CD4-positive, alpha-beta T cell treated with Interleukin-6 for 4 hours (primary cell): ENCODE results near the gene TATDN3.
"Not testable (repeated sequence)": the region's sequence is repeated elsewhere in the genome, so short reads cannot be mapped to it uniquely, and the experiment has no call there.

ENCODE experiments used
- DNase-seq: peaks from one replicate; pipeline ENCODE4 v3.0.0-alpha.2; 2020; ENCODE audit warnings: mixed read lengths

TATDN3 gene, protein sequence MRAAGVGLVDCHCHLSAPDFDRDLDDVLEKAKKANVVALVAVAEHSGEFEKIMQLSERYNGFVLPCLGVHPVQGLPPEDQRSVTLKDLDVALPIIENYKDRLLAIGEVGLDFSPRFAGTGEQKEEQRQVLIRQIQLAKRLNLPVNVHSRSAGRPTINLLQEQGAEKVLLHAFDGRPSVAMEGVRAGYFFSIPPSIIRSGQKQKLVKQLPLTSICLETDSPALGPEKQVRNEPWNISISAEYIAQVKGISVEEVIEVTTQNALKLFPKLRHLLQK

DNA sequence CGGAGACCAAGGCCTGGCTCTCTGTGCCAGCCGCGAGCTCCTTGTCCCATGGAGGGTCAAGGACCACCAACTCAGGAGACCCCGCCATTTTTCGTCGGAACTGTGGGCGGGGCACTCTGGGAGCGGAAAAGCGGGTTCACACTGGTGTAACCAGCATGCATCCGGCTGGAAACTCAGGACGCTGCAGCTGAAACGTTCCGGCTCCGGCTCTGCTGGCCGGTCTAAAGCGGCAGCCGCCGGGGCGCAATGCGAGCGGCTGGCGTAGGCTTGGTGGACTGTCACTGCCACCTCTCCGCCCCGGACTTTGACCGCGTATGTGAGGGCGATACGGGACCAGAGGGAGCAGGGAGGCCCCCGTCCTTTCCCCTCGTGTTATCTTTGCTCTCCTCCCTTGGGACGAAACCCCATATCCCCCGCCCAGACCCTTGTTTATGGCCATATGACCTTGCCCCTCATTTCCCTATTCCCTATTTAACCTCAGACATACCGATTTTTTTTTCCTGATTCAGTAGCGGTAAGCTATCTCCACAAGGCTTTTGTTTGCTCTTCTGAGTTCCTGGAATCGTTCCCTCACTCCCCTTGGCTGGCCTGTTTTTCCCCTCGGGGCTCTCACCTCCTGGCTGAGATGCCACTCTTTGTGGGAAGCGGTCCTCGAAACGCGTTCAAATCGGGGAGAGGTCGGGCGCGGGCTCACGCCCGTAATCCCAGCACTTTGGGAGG is at the start of gene TATDN3, which contains the start of gene NSL1:
TATDN3 (plus strand) TSS at position 219 of the 720 bp plus-strand sequence; CDS start at position 247, 28 bp downstream.
NSL1 (minus strand) TSS at position 102 of the 720 bp plus-strand sequence; CDS start at position 88, 14 bp downstream.
- DNase-seq, result peak; percentile 91

DNA sequence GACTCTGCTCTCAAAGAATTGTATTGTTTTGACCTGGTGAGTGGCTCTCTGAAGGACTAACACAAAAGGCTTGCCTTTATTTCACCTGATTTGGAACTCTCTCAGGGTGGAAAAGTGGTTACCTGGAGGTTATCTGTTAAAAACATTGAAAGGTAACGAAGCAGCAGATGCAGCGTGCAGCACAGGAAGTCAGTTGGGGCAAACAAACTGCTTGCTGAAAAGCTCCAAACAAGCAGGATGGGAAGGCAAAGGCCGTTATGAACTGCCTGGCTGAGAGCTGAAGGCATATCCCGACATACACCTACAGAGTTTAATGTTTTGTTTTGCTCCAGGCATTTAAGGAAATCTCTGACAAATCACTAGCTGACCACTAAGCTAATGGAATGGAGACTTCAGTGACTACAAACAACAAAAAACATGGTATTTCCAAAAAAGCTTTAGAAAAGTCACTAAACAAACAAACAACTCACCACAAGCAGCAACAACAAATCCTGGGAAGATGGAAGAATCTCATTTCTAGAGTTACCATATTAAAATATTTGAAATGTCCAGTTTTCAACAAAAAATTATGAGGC is 47.7 kb upstream of the TATDN3 start:
- peak; percentile 41 for DNase-seq

DNA sequence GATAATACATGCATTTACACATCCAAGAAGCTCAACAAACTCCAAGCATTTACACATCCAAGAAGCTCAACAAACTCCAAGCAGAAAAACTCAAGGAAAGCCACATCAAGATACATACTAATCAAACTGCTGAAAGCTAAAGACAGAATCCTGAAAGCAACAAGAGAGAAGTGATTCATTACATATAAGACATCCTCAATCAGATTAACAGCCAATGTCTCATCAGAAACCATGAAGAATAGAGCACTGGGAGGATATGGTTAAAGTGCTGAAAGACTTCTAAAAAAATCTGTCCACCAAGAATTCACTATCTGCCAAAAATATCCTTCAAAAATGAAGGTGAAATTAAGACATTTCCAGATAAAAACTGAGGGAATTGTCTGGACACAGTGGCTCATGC is 46.4 kb upstream of the TATDN3 start:
- no peak for DNase-seq

- no peak for DNase-seq
These were observed 45.1 kb upstream of the TATDN3 start for GRCh38 chr1:212746546-212746945.

GRCh38 chr1:212749821-212750535 is 41.7 kb upstream of the TATDN3 start:
- no peak for DNase-seq

DNA sequence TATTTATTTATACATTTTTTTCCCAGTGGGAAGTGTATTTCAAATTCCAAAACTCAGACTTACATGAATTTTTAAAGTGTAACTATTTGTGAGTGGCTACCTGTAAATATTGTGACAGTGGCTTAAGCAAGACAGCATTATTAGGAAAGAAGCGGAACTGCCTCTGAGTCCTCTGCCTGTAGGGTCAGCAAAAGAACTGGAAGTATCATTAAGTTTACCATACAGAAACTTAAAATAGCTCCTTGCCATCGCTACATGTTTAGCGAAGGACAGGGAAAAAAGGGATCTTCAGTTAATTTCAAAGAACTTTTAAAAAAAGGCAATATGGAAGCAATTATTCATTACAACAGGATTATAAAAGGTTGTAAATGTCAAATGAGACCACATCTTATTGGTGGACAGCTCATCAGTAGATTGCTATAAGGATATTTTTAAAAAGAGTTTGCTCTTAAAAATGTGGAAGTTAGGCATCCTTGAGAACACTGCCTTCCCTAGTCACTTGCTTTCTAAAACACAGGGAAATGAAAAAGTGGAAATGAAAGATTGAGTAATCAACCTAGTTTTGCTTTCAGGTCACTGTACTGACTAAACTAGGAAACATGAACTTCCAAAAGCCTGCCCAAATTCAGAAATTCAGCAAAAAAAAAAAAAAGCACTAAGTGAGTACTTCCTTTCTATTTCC is 39.3 kb upstream of the TATDN3 start:
- DNase-seq, result no peak

DNA sequence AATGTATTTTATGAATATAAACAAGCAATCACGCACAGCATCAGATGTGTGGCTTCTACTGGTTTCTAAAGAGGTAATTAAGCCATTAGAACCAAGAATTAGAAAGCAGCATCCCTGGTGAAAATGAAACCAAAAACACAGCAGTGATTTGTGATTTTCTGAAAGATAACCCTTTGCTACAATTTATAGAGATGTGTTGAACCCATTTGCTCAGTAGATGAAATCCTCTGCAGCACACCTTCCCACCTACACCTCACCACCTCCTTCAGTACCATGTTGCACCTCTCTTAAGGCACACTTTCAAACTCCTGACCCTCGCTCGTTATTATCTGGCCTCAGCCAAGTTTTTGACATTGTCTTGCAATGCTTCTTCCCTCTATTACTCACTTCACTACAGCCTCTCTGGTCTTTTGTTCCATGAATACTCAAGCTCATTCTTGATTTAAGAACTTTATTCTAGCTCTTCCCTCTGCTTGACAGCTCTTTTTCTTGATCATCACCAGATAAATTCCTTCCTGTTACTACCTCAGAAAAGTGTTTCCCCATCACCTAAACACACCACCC is 38.7 kb upstream of the TATDN3 start:
- no peak for DNase-seq

DNA sequence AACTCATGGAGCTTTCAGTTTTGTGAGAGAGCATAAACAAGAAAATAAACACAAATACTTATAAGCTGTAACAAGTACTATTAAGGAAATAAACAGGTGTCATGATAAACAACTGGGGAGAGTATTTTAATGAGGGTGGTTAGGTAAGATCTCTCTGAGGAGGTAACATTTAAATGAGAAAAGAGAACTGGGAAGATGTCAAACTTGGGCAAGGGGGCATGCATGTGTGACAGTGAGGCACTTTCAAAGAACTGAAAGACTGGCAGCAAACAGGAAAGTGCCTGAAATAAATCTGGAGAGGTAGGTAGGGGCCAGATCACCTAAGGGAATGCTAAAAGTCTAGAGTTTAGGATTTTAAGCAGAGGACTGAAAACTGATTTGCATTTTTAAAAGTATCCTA is 37.9 kb upstream of the TATDN3 start:
- no peak for DNase-seq

DNA sequence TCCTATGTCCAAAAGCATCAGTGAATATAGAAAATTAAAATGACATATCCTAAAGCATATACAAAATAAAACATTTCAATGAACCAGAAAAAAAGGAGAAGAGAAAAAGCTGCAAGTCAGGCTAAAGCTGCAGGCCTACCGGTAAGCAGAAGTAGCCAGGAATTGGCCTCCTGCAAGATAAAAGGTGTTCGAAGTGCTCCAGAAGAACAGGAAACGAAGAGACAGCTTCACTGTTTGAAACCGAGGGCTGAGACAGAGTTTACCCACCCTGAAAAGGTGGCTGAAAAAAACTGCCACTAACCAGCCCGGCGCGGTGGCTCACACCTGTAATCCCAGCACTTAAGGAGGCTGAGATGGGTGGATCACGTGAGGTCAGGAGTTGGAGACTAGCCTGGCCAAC is 37.5 kb upstream of the TATDN3 start:
- DNase-seq, result peak; percentile 39

DNA sequence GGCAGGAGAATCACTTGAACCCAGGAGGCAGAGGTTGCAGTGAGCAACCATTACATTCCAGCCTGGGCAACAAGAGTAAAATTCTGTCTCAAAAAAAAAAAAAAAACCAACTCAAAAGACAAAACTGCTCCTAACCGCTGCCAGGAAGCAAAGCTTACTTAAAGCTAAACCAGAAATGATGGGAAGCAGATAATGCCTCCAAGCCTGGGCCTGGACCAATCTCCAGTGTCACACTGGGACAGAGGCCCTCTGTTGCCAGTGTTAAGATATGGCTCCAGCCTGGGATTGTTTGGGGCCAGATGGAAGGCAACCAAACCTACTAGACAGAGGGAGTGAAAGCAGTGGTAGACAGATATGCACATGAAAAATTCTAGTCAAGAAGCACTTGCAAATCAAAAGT is 37.0 kb upstream of the TATDN3 start:
- peak; percentile 22 for DNase-seq

DNA sequence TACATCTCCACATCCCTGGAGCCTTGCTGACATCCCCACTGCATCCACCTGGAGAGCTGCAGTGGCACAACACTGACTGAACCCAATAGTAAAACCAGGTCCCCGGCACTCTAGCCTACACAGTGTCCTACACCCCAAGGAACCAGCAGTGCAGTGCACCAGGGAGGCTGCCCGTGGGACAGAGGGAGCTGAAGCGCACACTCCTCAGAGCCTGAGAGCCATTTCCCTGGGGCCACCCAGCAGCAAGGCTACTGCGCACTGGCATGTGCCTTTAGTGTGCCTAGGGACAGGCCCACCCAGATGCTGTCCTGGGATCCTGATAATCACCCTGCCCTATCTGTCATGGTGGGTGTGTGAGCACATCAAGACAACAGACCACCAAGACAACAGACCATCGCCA is 32.0 kb upstream of the TATDN3 start:
- DNase-seq, result no peak

DNA sequence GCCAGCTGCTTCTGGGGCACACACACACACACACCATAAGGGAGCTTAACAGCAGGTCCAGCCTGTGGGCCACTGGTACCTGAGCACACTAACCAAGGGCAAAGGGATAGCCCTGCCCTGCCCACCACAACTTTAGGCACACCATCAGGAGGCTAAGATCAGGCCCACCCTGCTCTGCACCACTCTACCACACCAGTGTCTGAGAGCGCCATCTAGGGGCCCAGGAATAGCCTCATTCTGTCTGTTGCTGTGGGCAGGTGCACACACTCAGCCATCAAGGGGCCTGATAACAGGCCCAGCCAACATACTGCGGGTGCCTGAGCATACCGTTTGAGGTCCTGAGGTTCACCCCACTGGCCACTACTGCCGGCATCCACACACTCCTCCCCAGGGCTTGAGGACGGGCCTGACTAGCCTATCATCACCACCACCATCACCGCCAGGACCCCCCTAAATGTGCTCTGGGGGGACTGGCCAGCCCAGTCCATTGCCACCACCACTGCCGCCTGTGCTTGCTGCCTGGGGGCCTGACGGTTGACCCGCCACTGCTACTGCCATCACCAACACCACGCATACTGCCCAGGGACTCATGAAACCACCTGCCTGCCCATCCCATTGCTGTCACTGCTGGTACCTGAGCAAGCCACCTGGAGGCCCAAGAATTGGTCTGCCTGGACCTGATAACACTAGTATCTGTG is 31.4 kb upstream of the TATDN3 start:
- DNase-seq, result peak; percentile 70

DNA sequence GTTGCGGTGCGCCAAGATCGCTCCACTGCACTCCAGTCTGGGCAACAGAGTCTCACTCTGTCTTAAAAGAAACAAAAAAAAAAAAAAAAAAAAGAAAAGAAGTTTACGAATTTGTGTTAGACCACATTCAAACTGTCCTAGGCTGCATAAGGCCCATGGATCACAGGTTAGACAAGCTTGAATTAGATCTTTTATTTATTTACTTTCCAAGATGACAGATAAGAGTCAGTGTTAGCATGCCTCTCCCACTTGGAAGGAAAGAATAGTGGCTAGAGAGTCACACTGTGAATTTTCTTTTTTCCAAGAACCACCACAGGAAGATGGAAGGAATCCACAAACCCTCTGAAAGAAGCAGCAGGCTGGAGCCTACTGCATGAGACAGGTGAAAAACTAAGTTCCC is 29.5 kb upstream of the TATDN3 start:
- no peak for DNase-seq

- no peak for DNase-seq
These were observed 28.9 kb upstream of the TATDN3 start for GRCh38 chr1:212762839-212763238.

- not testable (repeated sequence) for DNase-seq
These were observed 26.9 kb upstream of the TATDN3 start for GRCh38 chr1:212764718-212765281.

DNA sequence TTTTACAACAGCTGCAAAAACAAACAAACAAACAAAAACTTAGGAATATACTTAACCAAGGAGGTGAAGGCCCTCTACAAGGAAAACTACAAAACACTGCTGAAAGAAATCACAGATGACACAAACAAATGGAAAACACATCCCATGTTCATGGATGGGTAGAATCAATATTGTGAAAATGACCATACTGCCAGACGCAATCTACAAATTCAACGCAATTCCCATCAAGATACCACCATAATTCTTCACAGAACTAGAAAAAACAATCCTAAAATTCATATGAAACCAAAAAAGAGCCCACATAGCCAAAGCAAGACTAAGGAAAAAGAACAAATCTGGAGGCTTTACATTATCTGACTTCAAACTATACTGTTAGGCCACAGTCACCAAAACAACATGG is 24.9 kb upstream of the TATDN3 start:
- DNase-seq, result not testable (repeated sequence)

- DNase-seq, result no peak
These were observed 22.1 kb upstream of the TATDN3 start for GRCh38 chr1:212769459-212770167.

- DNase-seq, result no peak
These were observed 20.4 kb upstream of the TATDN3 start for GRCh38 chr1:212771341-212771740.

DNA sequence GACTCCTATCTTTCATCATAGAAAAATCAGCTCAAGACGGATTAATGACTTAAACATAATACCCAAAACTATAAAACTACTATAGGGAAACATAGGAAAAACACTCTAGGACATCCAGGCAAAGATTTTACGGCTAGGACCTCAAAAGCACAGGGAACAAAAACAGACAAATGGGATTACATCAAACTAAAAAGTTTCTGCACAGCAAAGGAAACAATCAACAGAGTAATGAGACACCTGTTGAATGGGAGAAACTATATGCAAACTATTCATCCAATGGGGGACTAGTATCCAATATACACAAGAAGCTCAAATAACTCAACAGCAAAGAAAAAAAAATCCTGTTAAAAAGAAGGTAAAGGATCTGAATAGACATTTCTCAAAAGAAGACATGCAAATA is 18.7 kb upstream of the TATDN3 start:
- DNase-seq, result no peak

GRCh38 chr1:212774584-212774983 is 17.1 kb upstream of the TATDN3 start:
- no peak for DNase-seq

GRCh38 chr1:212775241-212775640 is 16.5 kb upstream of the TATDN3 start:
- DNase-seq, result no peak
